HepG2 (cell line): ENCODE results near the gene SOCS7. TPM values are rescaled to one million over a fixed set of nuclear protein-coding genes. Genes with fewer than 3 reads are reported as not detected.

Source experiments
- BRF2 ChIP-seq: sonication (generic); formaldehyde crosslinking; IDR thresholded peaks from 2 replicates; pipeline ENCODE4 v1.8.1; 2022; ENCODE audit warnings: mild to moderate bottlenecking, missing genetic modification reagents
- DNMT3B ChIP-seq: conservative IDR thresholded peaks from 2 replicates; pipeline ENCODE4 v1.6.1; 2016; ENCODE audit warnings: missing biosample characterization, control low read depth
- ESRRA ChIP-seq: sonication (generic); formaldehyde crosslinking; IDR thresholded peaks from 2 replicates; pipeline ENCODE4 v1.5.1; 2020; ENCODE audit warnings: mild to moderate bottlenecking, low read depth, missing genetic modification reagents
- HIC2 ChIP-seq: sonication (generic); formaldehyde crosslinking; IDR thresholded peaks from 2 replicates; pipeline ENCODE4 v1.9.0; 2022; ENCODE audit warnings: low read depth, missing genetic modification reagents
- HOXA7 ChIP-seq: sonication (generic); formaldehyde crosslinking; IDR thresholded peaks from 2 replicates; pipeline ENCODE4 v1.8.1; 2022; ENCODE audit warnings: mild to moderate bottlenecking, missing genetic modification reagents, moderate library complexity
- REL ChIP-seq: sonication (generic); formaldehyde crosslinking; conservative IDR thresholded peaks from 2 replicates; pipeline ENCODE4 v1.8.0; 2022; ENCODE audit warnings: mild to moderate bottlenecking, missing genetic modification reagents, moderate library complexity
- U2AF1 ChIP-seq: fragments of 200-400 bp; formaldehyde crosslinking; optimal IDR thresholded peaks from 2 replicates; pipeline ENCODE3; 2017; ENCODE audit warnings: mild to moderate bottlenecking, low read depth, low read length
- ZNF264 ChIP-seq: sonication (generic); formaldehyde crosslinking; IDR thresholded peaks from 2 replicates; pipeline ENCODE4 v1.4.0; 2020; ENCODE audit warnings: missing genetic modification reagents
- ZNF333 ChIP-seq: sonication (generic); formaldehyde crosslinking; IDR thresholded peaks from 2 replicates; pipeline ENCODE4 v1.4.0; 2020; ENCODE audit warnings: mild to moderate bottlenecking, missing genetic modification reagents, borderline replicate concordance
- ZNF382 ChIP-seq: sonication (generic); formaldehyde crosslinking; IDR thresholded peaks from 2 replicates; pipeline ENCODE4 v1.5.0; 2020; ENCODE audit warnings: missing genetic modification reagents, mild to moderate bottlenecking, borderline replicate concordance
- ZNF550 ChIP-seq: sonication (generic); formaldehyde crosslinking; IDR thresholded peaks from 2 replicates; pipeline ENCODE4 v1.4.0; 2020; ENCODE audit warnings: mild to moderate bottlenecking, missing genetic modification reagents, borderline replicate concordance
- ZNF564 ChIP-seq: sonication (generic); formaldehyde crosslinking; IDR thresholded peaks from 2 replicates; pipeline ENCODE4 v1.8.1; 2023; ENCODE audit warnings: mild to moderate bottlenecking, missing genetic modification reagents
- ZNF891 ChIP-seq: sonication (generic); formaldehyde crosslinking; IDR thresholded peaks from 2 replicates; pipeline ENCODE4 v1.5.0; 2020; ENCODE audit warnings: mild to moderate bottlenecking, missing genetic modification reagents
- polyA plus RNA-seq, 8 experiments: library from polyadenylated mRNA; depleted of rRNA in 3 of 8; stranded (reverse) in 7 of 8; unstranded in 1 of 8; fragments of >200 nt; fragmentation: Illumina TruSeq in 4 of 8; extraction: Trizol in 4 of 8; gene quantifications; 2 replicates each; pipeline versions ENCODE4 v1.2.1 to v1.2.3, GENCODE V29; 2011 to 2016; ENCODE audit warnings: low read depth in 4 of 8, missing spikeins in 1 of 8, mixed read lengths in 1 of 8; ENCODE audit not compliant: insufficient read depth in 1 of 8
- total RNA-seq, 5 experiments: library from RNA; depleted of rRNA; stranded (reverse); fragments of >200 nt; fragmentation: Illumina TruSeq; extraction: Trizol; gene quantifications; 2 replicates each; pipeline ENCODE4 v1.2.3, GENCODE V29; 2016; ENCODE audit warnings: low read depth in 1 of 5
- TF ChIP-seq, protein P1 (sequence below): sonication (generic); formaldehyde crosslinking; IDR thresholded peaks from 2 replicates; pipeline ENCODE4 v1.5.0; 2020; ENCODE audit warnings: mild to moderate bottlenecking, missing genetic modification reagents, borderline replicate concordance
- TF ChIP-seq, protein P2 (sequence below): sonication (generic); formaldehyde crosslinking; IDR thresholded peaks from 2 replicates; pipeline ENCODE4 v1.8.0; 2022; ENCODE audit warnings: mild to moderate bottlenecking, missing genetic modification reagents, borderline replicate concordance

SOCS7 gene
- total and polyA plus RNA-seq, 2 of the 13 experiments (the other 11 are each of a cell fraction or from before 2014, with no cell fraction given): 19.2 to 24.2 TPM

DNA sequence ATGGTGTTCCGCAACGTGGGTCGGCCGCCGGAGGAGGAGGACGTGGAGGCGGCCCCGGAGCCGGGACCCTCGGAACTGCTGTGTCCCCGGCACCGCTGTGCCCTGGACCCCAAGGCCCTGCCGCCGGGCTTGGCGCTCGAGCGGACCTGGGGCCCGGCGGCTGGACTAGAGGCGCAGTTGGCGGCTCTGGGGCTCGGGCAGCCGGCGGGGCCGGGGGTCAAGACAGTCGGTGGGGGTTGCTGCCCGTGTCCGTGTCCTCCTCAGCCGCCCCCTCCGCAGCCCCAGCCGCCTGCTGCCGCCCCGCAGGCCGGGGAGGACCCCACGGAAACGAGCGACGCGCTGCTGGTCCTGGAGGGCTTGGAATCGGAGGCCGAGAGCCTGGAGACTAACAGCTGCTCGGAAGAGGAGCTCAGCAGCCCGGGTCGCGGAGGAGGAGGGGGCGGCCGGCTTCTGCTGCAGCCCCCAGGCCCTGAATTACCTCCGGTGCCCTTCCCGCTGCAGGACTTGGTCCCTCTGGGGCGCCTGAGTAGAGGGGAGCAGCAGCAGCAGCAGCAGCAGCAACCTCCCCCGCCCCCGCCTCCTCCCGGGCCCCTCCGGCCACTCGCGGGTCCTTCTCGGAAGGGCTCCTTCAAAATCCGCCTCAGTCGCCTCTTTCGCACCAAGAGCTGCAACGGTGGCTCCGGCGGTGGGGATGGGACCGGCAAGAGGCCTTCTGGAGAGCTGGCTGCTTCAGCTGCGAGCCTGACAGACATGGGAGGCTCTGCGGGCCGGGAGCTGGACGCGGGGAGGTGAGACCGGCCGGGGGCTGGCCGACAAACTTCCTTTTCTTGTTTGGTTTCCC lies 821 bp downstream of the SOCS7 start (continued):
- TF ChIP-seq, protein P1, sequence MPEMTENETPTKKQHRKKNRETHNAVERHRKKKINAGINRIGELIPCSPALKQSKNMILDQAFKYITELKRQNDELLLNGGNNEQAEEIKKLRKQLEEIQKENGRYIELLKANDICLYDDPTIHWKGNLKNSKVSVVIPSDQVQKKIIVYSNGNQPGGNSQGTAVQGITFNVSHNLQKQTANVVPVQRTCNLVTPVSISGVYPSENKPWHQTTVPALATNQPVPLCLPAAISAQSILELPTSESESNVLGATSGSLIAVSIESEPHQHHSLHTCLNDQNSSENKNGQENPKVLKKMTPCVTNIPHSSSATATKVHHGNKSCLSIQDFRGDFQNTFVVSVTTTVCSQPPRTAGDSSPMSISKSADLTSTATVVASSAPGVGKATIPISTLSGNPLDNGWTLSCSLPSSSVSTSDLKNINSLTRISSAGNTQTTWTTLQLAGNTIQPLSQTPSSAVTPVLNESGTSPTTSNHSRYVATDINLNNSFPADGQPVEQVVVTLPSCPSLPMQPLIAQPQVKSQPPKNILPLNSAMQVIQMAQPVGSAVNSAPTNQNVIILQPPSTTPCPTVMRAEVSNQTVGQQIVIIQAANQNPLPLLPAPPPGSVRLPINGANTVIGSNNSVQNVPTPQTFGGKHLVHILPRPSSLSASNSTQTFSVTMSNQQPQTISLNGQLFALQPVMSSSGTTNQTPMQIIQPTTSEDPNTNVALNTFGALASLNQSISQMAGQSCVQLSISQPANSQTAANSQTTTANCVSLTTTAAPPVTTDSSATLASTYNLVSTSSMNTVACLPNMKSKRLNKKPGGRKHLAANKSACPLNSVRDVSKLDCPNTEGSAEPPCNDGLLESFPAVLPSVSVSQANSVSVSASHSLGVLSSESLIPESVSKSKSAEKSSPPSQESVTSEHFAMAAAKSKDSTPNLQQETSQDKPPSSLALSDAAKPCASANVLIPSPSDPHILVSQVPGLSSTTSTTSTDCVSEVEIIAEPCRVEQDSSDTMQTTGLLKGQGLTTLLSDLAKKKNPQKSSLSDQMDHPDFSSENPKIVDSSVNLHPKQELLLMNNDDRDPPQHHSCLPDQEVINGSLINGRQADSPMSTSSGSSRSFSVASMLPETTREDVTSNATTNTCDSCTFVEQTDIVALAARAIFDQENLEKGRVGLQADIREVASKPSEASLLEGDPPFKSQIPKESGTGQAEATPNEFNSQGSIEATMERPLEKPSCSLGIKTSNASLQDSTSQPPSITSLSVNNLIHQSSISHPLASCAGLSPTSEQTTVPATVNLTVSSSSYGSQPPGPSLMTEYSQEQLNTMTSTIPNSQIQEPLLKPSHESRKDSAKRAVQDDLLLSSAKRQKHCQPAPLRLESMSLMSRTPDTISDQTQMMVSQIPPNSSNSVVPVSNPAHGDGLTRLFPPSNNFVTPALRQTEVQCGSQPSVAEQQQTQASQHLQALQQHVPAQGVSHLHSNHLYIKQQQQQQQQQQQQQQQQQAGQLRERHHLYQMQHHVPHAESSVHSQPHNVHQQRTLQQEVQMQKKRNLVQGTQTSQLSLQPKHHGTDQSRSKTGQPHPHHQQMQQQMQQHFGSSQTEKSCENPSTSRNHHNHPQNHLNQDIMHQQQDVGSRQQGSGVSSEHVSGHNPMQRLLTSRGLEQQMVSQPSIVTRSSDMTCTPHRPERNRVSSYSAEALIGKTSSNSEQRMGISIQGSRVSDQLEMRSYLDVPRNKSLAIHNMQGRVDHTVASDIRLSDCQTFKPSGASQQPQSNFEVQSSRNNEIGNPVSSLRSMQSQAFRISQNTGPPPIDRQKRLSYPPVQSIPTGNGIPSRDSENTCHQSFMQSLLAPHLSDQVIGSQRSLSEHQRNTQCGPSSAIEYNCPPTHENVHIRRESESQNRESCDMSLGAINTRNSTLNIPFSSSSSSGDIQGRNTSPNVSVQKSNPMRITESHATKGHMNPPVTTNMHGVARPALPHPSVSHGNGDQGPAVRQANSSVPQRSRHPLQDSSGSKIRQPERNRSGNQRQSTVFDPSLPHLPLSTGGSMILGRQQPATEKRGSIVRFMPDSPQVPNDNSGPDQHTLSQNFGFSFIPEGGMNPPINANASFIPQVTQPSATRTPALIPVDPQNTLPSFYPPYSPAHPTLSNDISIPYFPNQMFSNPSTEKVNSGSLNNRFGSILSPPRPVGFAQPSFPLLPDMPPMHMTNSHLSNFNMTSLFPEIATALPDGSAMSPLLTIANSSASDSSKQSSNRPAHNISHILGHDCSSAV: no peak
- TF ChIP-seq REL (no peak; the same call in 1 of the 2 replicates), ZNF891 (CRISPR knock-in tag) (0 out of 2 replicates have a peak, but pooled peaks have one; percentile 17), BRF2 (no peak), HOXA7 (CRISPR knock-in tag) (no peak), ZNF264 (CRISPR knock-in tag) (no peak), DNMT3B (CRISPR knock-in tag) (no peak), ZNF333 (CRISPR knock-in tag) (no peak), ZNF382 (CRISPR knock-in tag) (no peak), U2AF1 (no peak), ZNF564 (CRISPR knock-in tag) (peak; percentile 84; the same call in 1 of the 2 replicates), HIC2 (CRISPR knock-in tag) (no peak), ESRRA (CRISPR knock-in tag) (no peak; the same call in 1 of the 2 replicates), ZNF550 (CRISPR knock-in tag) (no peak)
- TF ChIP-seq, protein P2, sequence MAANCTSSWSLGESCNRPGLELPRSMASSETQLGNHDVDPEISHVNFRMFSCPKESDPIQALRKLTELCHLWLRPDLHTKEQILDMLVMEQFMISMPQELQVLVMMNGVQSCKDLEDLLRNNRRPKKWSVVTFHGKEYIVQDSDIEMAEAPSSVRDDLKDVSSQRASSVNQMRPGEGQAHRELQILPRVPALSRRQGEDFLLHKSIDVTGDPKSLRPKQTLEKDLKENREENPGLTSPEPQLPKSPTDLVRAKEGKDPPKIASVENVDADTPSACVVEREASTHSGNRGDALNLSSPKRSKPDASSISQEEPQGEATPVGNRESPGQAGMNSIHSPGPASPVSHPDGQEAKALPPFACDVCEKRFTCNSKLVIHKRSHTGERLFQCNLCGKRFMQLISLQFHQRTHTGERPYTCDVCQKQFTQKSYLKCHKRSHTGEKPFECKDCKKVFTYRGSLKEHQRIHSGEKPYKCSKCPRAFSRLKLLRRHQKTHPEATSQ (CRISPR knock-in tag): no peak
